ENCODE data around the gene PGR.

DNA sequence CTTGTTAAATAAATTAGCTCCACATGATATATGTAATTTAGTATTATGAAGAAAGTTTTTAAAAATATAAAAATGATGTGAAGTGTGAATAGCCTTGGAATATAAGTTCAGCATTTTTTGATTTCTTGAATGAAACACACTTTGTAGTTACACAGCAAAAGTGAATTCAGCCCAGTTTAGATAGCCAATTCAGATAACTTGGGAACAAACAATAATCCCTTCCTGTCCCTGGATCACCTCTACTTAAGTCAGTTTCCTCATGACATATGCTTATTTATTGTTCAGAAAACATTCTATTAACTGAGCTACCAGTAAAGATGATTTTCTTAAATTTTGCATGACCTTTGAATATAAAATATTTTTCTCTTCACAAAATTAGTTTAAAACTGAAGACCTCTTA is 107.4 kb downstream of the PGR start:
- TF ChIP-seq, protein P1, sequence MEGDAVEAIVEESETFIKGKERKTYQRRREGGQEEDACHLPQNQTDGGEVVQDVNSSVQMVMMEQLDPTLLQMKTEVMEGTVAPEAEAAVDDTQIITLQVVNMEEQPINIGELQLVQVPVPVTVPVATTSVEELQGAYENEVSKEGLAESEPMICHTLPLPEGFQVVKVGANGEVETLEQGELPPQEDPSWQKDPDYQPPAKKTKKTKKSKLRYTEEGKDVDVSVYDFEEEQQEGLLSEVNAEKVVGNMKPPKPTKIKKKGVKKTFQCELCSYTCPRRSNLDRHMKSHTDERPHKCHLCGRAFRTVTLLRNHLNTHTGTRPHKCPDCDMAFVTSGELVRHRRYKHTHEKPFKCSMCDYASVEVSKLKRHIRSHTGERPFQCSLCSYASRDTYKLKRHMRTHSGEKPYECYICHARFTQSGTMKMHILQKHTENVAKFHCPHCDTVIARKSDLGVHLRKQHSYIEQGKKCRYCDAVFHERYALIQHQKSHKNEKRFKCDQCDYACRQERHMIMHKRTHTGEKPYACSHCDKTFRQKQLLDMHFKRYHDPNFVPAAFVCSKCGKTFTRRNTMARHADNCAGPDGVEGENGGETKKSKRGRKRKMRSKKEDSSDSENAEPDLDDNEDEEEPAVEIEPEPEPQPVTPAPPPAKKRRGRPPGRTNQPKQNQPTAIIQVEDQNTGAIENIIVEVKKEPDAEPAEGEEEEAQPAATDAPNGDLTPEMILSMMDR (conservative IDR thresholded peaks at IDR 0.05): no peak
- TF ChIP-seq ZFX (IDR thresholded peaks at IDR 0.05): no peak

Measured in C4-2B (cell line).